Activated T-cell treated with anti-CD3 and anti-CD28 coated beads, Interleukin-2, amount 50 U/mL, for 24 hours (primary cell): Measurements from ENCODE around the gene MED12.
"Not testable (repeated sequence)": the region's sequence is repeated elsewhere in the genome, so short reads cannot be mapped to it uniquely, and the experiment has no call there.

Experiments used
- DNase-seq: peaks from one replicate; pipeline ENCODE4 v3.0.0-alpha.2; 2020
- H3K27ac Mint-ChIP-seq: 2 replicates; pipeline ENCODE4 v1.8.0; 2020; ENCODE audit warnings: mild to moderate bottlenecking, mixed read lengths
- H3K27me3 Mint-ChIP-seq: 2 replicates; pipeline ENCODE4 v1.8.0; 2020; ENCODE audit warnings: mixed read lengths
- H3K36me3 Mint-ChIP-seq: 2 replicates; pipeline ENCODE4 v1.8.0; 2020; ENCODE audit warnings: low read depth, mixed read lengths
- H3K4me1 Mint-ChIP-seq: 2 replicates; pipeline ENCODE4 v1.8.0; 2020; ENCODE audit warnings: low read depth, mixed read lengths
- H3K4me3 Mint-ChIP-seq: 2 replicates; pipeline ENCODE4 v1.8.0; 2020; ENCODE audit warnings: mild to moderate bottlenecking, moderate library complexity, mixed read lengths
- H3K9me3 Mint-ChIP-seq: 2 replicates; pipeline ENCODE4 v1.8.0; 2020; ENCODE audit warnings: mixed read lengths

The MED12 gene

DNA sequence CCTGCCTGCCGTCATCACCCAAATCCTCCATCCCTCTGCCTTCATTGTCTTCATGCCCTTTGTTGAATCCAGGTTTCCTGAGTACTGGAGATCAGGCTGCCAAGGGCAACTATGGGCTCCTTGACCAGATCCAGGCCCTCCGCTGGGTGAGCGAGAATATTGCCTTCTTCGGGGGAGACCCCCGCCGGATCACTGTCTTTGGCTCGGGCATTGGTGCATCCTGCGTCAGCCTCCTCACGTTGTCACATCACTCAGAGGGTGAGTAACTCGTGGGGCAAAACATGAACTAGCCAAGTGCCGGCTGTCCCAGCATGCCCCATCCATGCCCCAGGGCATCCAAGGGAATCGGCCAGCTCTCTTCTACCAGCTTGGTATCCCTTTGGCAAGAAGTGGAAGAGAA lies 45.7 kb downstream of the MED12 start:
- H3K9me3 Mint-ChIP-seq = no peaks in the 10 kb centered on the region
- H3K4me1 Mint-ChIP-seq = peaks cover 5% of the 10 kb centered on the region
- no peak for DNase-seq
- no peak overlapping the region for H3K4me3 Mint-ChIP-seq
- peaks cover 39% of the 10 kb centered on the region for H3K27me3 Mint-ChIP-seq
- H3K36me3 Mint-ChIP-seq = peaks cover 7% of the 10 kb centered on the region
- no peak overlapping the region for H3K27ac Mint-ChIP-seq

DNA sequence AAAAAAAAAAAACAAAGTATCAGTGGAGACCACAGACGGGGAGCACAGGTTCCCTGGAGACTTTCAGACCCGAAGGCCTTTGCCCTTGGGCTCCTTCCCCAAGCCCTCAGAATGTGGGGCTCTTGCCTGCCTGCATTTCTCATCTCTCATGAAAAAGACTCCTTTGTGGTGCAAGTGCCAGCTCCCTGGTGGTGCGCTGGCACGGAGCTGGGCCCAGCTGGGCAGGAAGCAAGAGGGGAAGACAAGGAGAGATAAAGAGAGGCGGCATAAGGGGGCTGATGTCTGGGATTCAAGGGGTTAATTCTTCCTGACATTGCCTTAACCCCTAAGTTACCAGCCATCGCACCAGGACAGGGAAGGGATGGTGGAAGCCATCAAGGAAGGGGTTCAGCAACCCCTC lies 48.1 kb downstream of the MED12 start:
- Mint-ChIP-seq H3K4me3 (no peak overlapping the region), H3K4me1 (peaks cover 2% of the 10 kb centered on the region), H3K36me3 (peaks cover 7% of the 10 kb centered on the region), H3K9me3 (no peaks in the 10 kb centered on the region), H3K27ac (no peak overlapping the region), H3K27me3 (peaks cover 39% of the 10 kb centered on the region)
- no peak for DNase-seq

DNA sequence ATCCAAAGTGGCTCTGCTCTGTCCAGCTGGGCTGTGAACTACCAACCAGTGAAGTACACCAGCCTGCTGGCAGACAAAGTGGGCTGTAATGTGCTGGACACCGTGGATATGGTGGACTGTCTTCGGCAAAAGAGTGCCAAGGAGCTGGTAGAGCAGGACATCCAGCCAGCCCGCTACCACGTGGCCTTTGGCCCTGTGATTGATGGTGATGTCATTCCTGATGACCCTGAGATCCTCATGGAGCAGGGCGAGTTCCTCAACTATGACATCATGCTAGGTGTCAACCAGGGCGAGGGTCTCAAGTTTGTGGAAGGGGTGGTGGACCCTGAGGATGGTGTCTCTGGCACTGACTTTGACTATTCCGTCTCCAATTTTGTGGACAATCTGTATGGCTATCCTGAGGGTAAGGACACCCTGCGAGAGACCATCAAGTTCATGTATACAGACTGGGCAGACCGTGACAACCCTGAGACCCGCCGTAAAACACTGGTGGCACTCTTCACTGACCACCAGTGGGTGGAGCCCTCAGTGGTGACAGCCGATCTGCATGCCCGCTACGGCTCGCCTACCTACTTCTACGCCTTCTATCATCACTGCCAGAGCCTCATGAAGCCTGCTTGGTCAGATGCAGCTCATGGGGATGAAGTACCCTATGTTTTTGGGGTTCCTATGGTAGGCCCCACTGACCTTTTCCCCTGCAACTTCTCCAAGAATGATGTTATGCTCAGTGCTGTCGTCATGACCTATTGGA lies 48.8 kb downstream of the MED12 start:
- peaks cover 7% of the 10 kb centered on the region for H3K36me3 Mint-ChIP-seq
- no peak for DNase-seq
- no peak overlapping the region for H3K4me3 Mint-ChIP-seq
- no peak overlapping the region for H3K27ac Mint-ChIP-seq
- peaks cover 36% of the 10 kb centered on the region for H3K27me3 Mint-ChIP-seq
- no peaks in the 10 kb centered on the region for H3K9me3 Mint-ChIP-seq
- peaks cover 3% of the 10 kb centered on the region for H3K4me1 Mint-ChIP-seq

DNA sequence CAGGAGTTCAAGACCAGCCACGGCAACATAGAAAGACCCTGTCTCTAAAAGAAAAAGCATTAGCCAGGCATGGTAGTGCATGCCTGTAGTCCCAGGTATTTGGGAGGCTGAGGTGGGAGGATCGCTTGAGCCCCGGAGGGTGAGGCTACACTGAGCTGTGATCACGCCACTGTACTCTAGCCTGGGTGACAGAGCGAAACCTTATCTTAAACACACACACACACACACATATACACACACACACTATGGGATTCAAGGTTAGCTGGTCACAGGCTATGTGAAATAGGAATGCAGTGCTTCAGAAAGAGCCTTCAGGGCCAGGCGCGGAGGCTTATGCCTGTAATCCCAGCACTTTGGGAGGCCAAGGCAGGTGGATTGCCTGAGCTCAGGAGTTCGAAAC lies 49.7 kb downstream of the MED12 start:
- Mint-ChIP-seq H3K4me1 (peaks cover 3% of the 10 kb centered on the region), H3K27me3 (peaks cover 30% of the 10 kb centered on the region), H3K4me3 (no peak overlapping the region), H3K27ac (no peak overlapping the region), H3K9me3 (no peaks in the 10 kb centered on the region), H3K36me3 (peaks cover 7% of the 10 kb centered on the region)
- no peak for DNase-seq

DNA sequence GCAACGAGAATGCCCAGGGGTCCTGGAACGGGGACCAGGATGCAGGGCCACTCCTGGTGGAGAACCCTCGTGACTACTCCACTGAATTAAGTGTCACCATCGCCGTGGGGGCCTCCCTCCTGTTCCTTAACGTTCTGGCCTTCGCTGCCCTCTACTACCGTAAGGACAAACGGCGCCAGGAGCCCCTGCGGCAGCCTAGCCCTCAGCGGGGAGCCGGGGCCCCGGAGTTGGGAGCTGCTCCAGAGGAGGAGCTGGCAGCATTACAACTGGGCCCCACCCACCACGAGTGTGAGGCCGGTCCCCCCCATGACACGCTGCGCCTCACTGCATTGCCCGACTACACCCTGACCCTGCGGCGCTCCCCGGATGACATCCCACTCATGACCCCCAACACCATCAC lies 51.2 kb downstream of the MED12 start:
- no peak for DNase-seq
- no peaks in the 10 kb centered on the region for H3K9me3 Mint-ChIP-seq
- H3K27ac Mint-ChIP-seq = no peak overlapping the region
- no peak overlapping the region for H3K4me3 Mint-ChIP-seq
- peaks cover 10% of the 10 kb centered on the region for H3K36me3 Mint-ChIP-seq
- H3K27me3 Mint-ChIP-seq = peaks cover 23% of the 10 kb centered on the region
- peaks cover 3% of the 10 kb centered on the region for H3K4me1 Mint-ChIP-seq

DNA sequence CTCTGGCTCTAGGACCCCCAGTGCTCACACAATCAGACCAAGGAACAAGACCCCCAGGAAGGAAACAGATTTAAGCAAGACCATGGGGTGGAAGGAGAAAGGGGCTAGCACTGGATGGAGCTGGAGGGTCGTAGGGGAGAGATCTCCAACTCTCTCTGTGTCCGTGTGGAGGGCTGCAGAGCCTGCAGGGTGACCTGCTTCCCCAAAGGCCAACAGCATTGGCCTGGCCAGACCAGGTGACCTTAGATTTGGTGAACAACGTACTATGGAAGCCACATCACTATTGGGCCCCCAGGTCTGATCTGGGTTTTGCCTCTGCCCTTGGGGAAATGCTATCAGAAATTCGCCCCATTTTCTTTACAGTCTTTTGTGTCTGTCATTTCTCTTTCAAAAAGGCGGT lies 52.3 kb downstream of the MED12 start:
- Mint-ChIP-seq H3K4me3 (no peak overlapping the region), H3K4me1 (peaks cover 3% of the 10 kb centered on the region), H3K27ac (no peak overlapping the region), H3K27me3 (peaks cover 17% of the 10 kb centered on the region), H3K9me3 (no peaks in the 10 kb centered on the region), H3K36me3 (peaks cover 10% of the 10 kb centered on the region)
- no peak for DNase-seq

DNA sequence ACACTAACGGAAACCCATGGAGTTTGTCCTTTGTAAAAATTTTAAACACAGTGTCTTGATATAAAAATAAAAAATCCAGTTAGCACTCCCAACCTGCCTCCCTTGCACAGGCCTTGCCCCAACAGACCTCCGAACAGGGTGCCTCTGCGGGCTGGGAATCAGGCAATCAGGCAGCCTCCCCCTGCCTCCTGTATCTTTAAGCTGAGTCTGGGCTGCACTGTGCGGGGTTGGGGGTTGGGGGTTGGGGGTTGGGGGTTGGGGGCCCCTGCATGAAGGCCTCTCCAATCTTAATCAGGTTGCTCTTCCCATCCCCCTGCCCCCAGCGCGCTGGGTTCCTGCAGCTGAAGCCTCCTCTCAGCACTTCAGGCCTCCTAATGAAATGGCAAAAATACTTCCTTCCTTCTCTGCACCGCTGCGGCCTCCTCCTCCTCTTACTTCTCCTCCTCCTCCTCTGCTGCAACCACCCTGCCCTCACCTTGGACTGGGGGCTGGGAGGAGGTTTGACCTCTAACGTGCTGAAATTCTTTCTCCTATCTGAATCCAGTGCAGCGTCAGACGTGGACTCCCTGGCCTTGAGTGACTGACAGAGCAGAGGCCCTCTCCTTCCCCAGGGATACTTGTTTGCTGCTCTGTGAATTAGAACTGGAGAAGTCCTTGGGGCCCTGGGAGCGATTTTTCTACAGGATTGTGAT lies 52.9 kb downstream of the MED12 start:
- no peak for DNase-seq
- Mint-ChIP-seq H3K27ac (no peak overlapping the region), H3K27me3 (peaks cover 17% of the 10 kb centered on the region), H3K4me1 (peaks cover 3% of the 10 kb centered on the region), H3K9me3 (no peaks in the 10 kb centered on the region), H3K4me3 (no peak overlapping the region), H3K36me3 (peaks cover 10% of the 10 kb centered on the region)

DNA sequence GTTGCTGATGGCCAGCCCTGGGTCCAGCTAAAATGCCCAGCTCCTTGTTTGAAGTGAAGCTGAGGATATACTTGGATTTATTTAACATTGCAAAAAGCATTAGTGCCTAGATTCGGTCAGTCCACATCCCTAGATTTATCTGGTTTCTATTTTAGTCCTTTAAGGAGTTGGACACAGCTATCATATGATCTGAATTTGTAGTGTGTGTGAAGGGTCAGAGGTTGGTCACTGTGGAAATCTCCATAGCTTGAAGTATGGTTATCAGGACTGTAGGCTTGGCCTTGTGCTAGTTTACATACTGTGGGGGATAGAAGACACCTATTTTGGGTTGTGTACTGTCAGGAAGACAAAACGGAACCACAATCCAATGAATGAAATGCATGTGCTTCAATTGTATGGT lies 55.0 kb downstream of the MED12 start:
- DNase-seq = no peak
- H3K36me3 Mint-ChIP-seq = peaks cover 12% of the 10 kb centered on the region
- H3K4me1 Mint-ChIP-seq = peaks cover 3% of the 10 kb centered on the region
- no peaks in the 10 kb centered on the region for H3K9me3 Mint-ChIP-seq
- no peak overlapping the region for H3K4me3 Mint-ChIP-seq
- no peak overlapping the region for H3K27ac Mint-ChIP-seq
- peaks cover 17% of the 10 kb centered on the region for H3K27me3 Mint-ChIP-seq

DNA sequence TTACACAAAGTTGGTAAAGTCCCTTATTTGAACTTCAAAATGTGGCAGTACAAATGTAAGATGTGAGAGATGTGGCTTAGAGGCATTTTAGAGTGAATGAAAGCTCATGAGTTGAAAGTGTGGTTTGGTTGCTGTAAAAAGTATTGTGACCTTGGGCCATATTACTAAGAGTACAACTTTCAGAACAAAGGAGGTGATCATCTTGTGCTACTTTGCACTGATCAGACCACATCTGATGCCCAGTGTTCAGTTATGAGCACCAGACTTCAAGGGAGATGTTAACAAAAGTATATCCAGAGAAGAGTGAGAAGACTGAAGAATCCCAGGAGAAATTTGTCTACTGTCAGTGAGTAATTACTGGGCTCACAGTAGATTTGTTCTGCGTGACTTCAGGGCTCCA lies 56.4 kb downstream of the MED12 start:
- H3K27ac Mint-ChIP-seq = no peak overlapping the region
- peaks cover 19% of the 10 kb centered on the region for H3K27me3 Mint-ChIP-seq
- H3K4me1 Mint-ChIP-seq = peaks cover 4% of the 10 kb centered on the region
- no peak for DNase-seq
- no peaks in the 10 kb centered on the region for H3K9me3 Mint-ChIP-seq
- H3K36me3 Mint-ChIP-seq = peaks cover 12% of the 10 kb centered on the region
- H3K4me3 Mint-ChIP-seq = no peak overlapping the region

DNA sequence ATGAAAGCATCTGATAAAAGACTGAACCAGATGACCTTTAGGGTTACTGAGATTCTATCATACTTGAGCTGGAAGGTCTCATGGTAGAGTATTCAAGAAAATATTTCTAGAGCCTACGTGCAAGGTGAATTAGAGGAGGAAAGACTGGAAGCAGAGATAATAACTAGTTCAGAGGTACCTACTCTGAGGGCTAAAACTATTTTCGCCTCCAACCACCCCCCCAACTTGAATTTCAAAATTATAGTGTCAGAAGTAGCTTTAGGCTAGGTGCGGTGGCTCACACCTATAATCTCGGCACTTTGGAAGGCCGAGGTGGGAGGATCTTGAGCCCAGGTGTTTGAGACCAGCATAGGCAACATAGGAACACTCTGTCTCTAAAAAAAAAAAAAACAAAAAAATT lies 57.1 kb downstream of the MED12 start:
- Mint-ChIP-seq H3K9me3 (no peaks in the 10 kb centered on the region), H3K36me3 (peaks cover 12% of the 10 kb centered on the region), H3K4me1 (peaks cover 7% of the 10 kb centered on the region), H3K27me3 (peaks cover 20% of the 10 kb centered on the region), H3K27ac (no peak overlapping the region), H3K4me3 (no peak overlapping the region)
- no peak for DNase-seq

DNA sequence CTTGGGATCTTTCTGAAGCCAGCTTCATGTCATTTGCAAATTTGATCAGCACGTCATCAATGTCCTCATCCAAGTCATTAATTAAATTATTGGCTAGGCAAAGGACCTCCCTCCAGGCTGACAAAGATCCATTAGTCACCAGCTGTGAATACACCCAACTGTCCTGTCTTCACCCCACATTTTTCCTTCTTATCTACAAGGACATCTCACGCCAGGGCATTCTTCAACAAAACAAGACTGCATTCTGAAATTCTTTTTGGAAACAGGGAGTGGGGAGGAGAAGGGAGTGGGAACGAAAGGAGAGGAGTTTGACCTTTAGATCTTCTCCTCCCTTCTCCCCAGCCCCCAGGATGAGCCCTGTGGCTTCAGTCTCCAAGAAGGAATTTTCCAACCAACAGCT lies 58.9 kb downstream of the MED12 start:
- Mint-ChIP-seq H3K27me3 (peaks cover 20% of the 10 kb centered on the region), H3K4me3 (no peak overlapping the region), H3K36me3 (peaks cover 17% of the 10 kb centered on the region), H3K27ac (no peak overlapping the region), H3K9me3 (no peaks in the 10 kb centered on the region), H3K4me1 (peaks cover 10% of the 10 kb centered on the region)
- DNase-seq = no peak

DNA sequence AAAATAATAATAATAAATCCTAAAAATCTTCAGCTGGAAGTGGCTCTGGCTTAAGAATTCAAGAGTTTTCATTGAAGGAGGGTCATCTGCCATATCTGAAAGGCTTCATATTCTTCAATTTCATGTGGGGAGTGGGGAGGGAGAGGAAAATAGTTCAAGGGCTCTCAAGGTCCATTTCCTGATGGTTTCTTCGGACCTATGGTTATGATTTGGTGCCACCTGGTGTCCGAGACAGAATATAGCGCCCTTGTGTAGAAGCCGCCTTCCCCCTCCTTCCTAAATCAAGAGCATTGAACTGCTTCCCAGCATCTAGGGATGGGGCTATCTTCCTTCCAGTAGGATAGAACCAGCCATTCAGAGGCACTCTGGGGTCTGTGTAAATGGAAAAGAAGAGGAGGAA lies 60.5 kb downstream of the MED12 start:
- Mint-ChIP-seq H3K27me3 (peaks cover 18% of the 10 kb centered on the region), H3K36me3 (peaks cover 15% of the 10 kb centered on the region), H3K4me1 (peaks cover 15% of the 10 kb centered on the region), H3K4me3 (no peak overlapping the region), H3K9me3 (no peaks in the 10 kb centered on the region), H3K27ac (no peak overlapping the region)
- DNase-seq = peak; percentile 37

DNA sequence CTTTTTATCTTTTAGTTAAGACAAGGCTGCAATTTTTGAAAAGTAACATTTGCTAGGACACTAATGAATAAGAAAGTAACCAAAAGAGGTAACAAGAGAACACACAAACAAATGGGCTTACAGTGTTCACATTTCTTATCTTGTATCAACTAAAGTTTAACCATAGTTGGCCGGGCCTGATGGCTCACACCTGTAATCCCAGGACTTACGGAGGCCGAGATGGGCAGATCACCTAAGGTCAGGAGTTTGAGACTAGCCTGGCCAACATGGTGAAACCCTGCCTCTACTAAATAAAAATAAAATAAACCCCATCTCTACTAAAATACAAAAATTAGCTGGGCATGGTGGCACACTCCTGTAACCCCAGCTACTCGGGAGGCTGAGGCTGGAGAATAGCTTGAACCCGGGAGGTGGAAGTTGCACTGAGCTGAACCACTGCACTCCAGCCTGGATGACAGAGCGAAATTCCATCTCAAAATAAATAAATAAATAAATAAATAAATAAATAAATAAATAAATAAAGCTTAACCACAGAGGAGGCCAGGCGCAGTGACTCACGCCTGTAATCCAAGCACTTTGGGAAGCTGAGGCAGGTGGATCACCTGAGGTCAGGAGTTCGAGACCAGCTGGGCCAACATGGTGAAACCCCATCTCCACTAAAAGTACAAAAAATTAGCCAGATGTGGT lies 62.3 kb downstream of the MED12 start:
- H3K27me3 Mint-ChIP-seq = peaks cover 26% of the 10 kb centered on the region
- DNase-seq, H3K9me3 Mint-ChIP-seq: not testable (repeated sequence)
- peaks cover 15% of the 10 kb centered on the region for H3K4me1 Mint-ChIP-seq
- H3K27ac Mint-ChIP-seq = peak overlapping the region; percentile 67
- peak overlapping the region; percentile 84 for H3K4me3 Mint-ChIP-seq
- peaks cover 15% of the 10 kb centered on the region for H3K36me3 Mint-ChIP-seq

DNA sequence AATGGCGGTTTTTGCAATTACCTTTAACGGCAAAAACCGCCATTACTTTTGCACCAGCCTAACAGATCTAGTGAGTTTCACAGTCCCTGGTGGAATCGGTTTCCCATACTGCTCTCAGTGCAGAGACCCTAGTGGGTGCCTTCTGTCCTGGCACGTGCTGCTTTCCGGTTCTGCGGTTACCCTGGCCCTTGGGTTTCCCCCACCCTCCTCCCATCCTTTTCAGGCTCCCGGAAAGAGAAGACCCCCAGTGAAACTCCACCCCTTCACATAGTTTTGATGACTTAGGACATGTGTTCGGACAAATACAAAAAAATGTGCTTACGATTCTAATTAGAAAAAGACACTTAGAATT lies 63.1 kb downstream of the MED12 start:
- H3K36me3 Mint-ChIP-seq = peaks cover 13% of the 10 kb centered on the region
- DNase-seq = peak; percentile 65
- no peaks in the 10 kb centered on the region for H3K9me3 Mint-ChIP-seq
- H3K4me3 Mint-ChIP-seq = peak overlapping the region; percentile 84
- H3K4me1 Mint-ChIP-seq = peaks cover 15% of the 10 kb centered on the region
- H3K27ac Mint-ChIP-seq = peak overlapping the region; percentile 98
- peaks cover 30% of the 10 kb centered on the region for H3K27me3 Mint-ChIP-seq
